Activated T-cell treated with anti-CD3 and anti-CD28 coated beads, Interleukin-2, amount 50 U/mL, for 72 hours (primary cell): ENCODE measurements around the gene IL13RA1. TPM values are rescaled to one million over a fixed set of nuclear protein-coding genes. Genes with fewer than 3 reads are reported as not detected.
"Not testable (repeated sequence)": the region's sequence is repeated elsewhere in the genome, so short reads cannot be mapped to it uniquely, and the experiment has no call there.

Source experiments
- ATAC-seq, 2 donors: fragments of 150-1000 bp; cut with Tn5 transposase; replicated peaks in 1 of 2; 2 replicates each; pipeline ENCODE4 v1.10.0; 2021; ENCODE audit warnings: moderate library complexity in 2 of 2, mild to moderate bottlenecking in 1 of 2
- DNase-seq, 2 donors: peaks; one replicate each; pipeline ENCODE4 v3.0.0; 2021 to 2022; ENCODE audit warnings: mixed read lengths in 1 of 2
- H3K27ac Mint-ChIP-seq: one replicate; pipeline ENCODE4 v1.8.0; 2022; ENCODE audit warnings: mild to moderate bottlenecking, moderate library complexity, mixed read lengths
- H3K27me3 Mint-ChIP-seq: one replicate; pipeline ENCODE4 v1.8.0; 2022; ENCODE audit warnings: low read depth, mixed read lengths
- H3K36me3 Mint-ChIP-seq, 2 donors: one replicate each; pipeline ENCODE4 v1.8.0; 2022; ENCODE audit warnings: mixed read lengths in 2 of 2, mild to moderate bottlenecking in 1 of 2; ENCODE audit not compliant: insufficient read depth in 2 of 2
- H3K4me1 Mint-ChIP-seq: one replicate; pipeline ENCODE4 v1.8.0; 2022; ENCODE audit warnings: low read depth, mixed read lengths
- H3K4me3 Mint-ChIP-seq, 2 donors: one replicate each; pipeline ENCODE4 v1.8.0; 2022; ENCODE audit warnings: mild to moderate bottlenecking in 2 of 2, mixed read lengths in 2 of 2, moderate library complexity in 2 of 2
- H3K9me3 Mint-ChIP-seq, 2 donors: one replicate each; pipeline ENCODE4 v1.8.0; 2022; ENCODE audit warnings: mixed read lengths in 2 of 2
- total RNA-seq, 2 donors: library from RNA; stranded (reverse); gene quantifications; one replicate each; pipeline ENCODE4 v1.2.3, GENCODE V29; 2022

IL13RA1 gene
- 1 to 10 TPM in 1 of 2 donors, under 1 TPM in 1; 0.36 to 1.1 TPM for total RNA-seq

- H3K36me3 Mint-ChIP-seq, result no peaks in the 10 kb centered on the region
- peak within 1 kb of the TSS; percentile 64 for H3K27ac Mint-ChIP-seq
- no peaks in the 10 kb centered on the region for H3K9me3 Mint-ChIP-seq
- H3K27me3 Mint-ChIP-seq, result peaks cover 65% of the 10 kb centered on the region
- H3K4me1 Mint-ChIP-seq, result peaks cover 4% of the 10 kb centered on the region
- DNase-seq, result peak; percentile 22 to 36
- ATAC-seq, result peak; percentile 69 to 81
- peak within 1 kb of the TSS; percentile 57 to 69 for H3K4me3 Mint-ChIP-seq
Measured at GRCh38 chrX:118726887-118727685, at the start of gene IL13RA1. IL13RA1 (plus strand) TSS chrX:118727606; CDS start chrX:118727639, 33 bp downstream.

- no peak overlapping the region for H3K27ac Mint-ChIP-seq
- H3K27me3 Mint-ChIP-seq, result no peaks in the 10 kb centered on the region
- ATAC-seq, result no peak
- no peaks in the 10 kb centered on the region for H3K9me3 Mint-ChIP-seq
- no peaks in the 10 kb centered on the region for H3K36me3 Mint-ChIP-seq
- H3K4me1 Mint-ChIP-seq, result no peaks in the 10 kb centered on the region
- no peak for DNase-seq
- H3K4me3 Mint-ChIP-seq, result no peak overlapping the region
Measured at GRCh38 chrX:118679290-118679689, 48.1 kb upstream of the IL13RA1 start.

- Mint-ChIP-seq H3K36me3 (no peaks in the 10 kb centered on the region), H3K27me3 (no peaks in the 10 kb centered on the region), H3K9me3 (no peaks in the 10 kb centered on the region), H3K4me3 (no peak overlapping the region), H3K4me1 (no peaks in the 10 kb centered on the region), H3K27ac (peak overlapping the region; percentile 17)
- DNase-seq (no peak), ATAC-seq (no peak)
Measured at GRCh38 chrX:118682258-118683014, 45.0 kb upstream of the IL13RA1 start.

DNA sequence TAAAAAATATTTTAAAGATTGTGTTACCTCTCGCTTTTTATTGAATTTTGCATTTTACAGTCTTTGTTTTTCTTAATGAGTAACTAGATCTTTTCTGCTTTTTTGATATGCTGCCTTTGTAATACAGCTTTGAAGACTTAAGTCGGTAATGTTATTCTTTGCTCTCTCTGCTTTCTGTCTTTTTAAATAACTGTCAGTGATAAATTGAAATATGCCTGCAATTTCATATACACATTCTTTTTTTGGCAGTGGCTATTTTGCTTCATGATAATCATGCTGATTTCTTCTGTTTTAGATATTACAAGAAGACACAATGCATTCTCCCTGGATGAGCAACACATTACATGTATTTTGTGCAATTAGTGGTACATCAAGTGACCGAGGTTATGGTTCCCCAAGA lies 42.0 kb upstream of the IL13RA1 start:
- no peak overlapping the region for H3K4me3 Mint-ChIP-seq
- DNase-seq (no peak), ATAC-seq (no peak)
- H3K4me1 Mint-ChIP-seq, result no peaks in the 10 kb centered on the region
- no peaks in the 10 kb centered on the region for H3K27me3 Mint-ChIP-seq
- no peaks in the 10 kb centered on the region for H3K9me3 Mint-ChIP-seq
- no peak overlapping the region for H3K27ac Mint-ChIP-seq
- H3K36me3 Mint-ChIP-seq, result peaks cover 0 to 3% of the 10 kb centered on the region in 2 donors

DNA sequence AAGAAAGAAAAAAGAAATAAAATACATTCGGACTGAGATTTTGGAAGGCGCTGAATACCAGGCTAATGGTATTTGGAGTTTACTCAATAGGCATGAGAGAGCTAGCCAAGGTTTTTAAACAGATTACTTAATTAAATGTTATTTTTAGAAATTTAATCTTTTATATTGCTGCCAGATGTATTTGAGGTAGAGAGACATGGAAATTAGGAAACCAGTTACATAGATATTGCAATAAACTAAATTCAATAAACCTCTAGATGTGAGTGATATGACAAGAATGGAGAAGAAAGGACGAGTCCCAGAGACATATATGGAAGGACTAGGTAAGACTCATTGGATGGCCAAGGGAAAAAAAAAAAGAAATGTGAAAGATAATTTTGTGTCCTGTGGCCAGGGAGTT lies 38.5 kb upstream of the IL13RA1 start:
- no peaks in the 10 kb centered on the region for H3K27me3 Mint-ChIP-seq
- H3K4me1 Mint-ChIP-seq, result no peaks in the 10 kb centered on the region
- no peak for ATAC-seq
- H3K4me3 Mint-ChIP-seq, result no peak overlapping the region
- H3K36me3 Mint-ChIP-seq, result peaks cover 0 to 3% of the 10 kb centered on the region in 2 donors
- no peaks in the 10 kb centered on the region for H3K9me3 Mint-ChIP-seq
- no peak for DNase-seq
- H3K27ac Mint-ChIP-seq, result no peak overlapping the region

- DNase-seq (no peak), ATAC-seq (no peak)
- H3K4me1 Mint-ChIP-seq, result no peaks in the 10 kb centered on the region
- no peaks in the 10 kb centered on the region for H3K9me3 Mint-ChIP-seq
- H3K36me3 Mint-ChIP-seq, result no peaks in the 10 kb centered on the region
- H3K27me3 Mint-ChIP-seq, result peaks cover 9% of the 10 kb centered on the region
- H3K4me3 Mint-ChIP-seq, result no peak overlapping the region
- no peak overlapping the region for H3K27ac Mint-ChIP-seq
Measured at GRCh38 chrX:118693843-118694242, 33.6 kb upstream of the IL13RA1 start.

- no peaks in the 10 kb centered on the region for H3K4me1 Mint-ChIP-seq
- DNase-seq, result no peak
- H3K36me3 Mint-ChIP-seq, result no peaks in the 10 kb centered on the region
- ATAC-seq, result no peak
- no peak overlapping the region for H3K27ac Mint-ChIP-seq
- H3K27me3 Mint-ChIP-seq, result peaks cover 9% of the 10 kb centered on the region
- H3K4me3 Mint-ChIP-seq, result no peak overlapping the region
- no peaks in the 10 kb centered on the region for H3K9me3 Mint-ChIP-seq
Measured at GRCh38 chrX:118694638-118695037, 32.8 kb upstream of the IL13RA1 start.

- Mint-ChIP-seq H3K9me3 (no peaks in the 10 kb centered on the region), H3K4me1 (no peaks in the 10 kb centered on the region), H3K36me3 (no peaks in the 10 kb centered on the region), H3K27me3 (peaks cover 9% of the 10 kb centered on the region), H3K4me3 (no peak overlapping the region), H3K27ac (no peak overlapping the region)
- ATAC-seq (no peak), DNase-seq (no peak)
Measured at GRCh38 chrX:118698516-118699170, 28.8 kb upstream of the IL13RA1 start.

GRCh38 chrX:118702741-118703140 lies 24.7 kb upstream of the IL13RA1 start:
- Mint-ChIP-seq H3K27ac (no peak overlapping the region), H3K27me3 (no peaks in the 10 kb centered on the region)

DNA sequence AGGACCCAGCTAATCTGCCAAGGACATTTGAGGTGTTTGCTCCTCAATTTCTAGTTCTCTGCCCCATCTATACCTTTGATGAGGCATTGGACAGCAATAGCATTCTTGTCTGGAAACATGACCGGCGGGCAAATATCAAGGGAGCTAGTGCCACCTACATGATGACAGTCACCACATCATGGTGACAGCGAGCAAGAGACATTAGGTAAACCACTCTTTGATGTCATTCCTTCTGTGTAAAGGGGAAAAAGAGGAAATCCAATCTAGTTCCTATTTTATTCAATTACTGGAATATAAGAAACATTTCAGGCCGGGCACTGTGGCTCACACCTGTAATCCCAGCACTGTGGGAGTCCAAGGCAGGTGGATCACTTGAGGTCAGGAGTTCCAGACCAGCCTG lies 20.7 kb upstream of the IL13RA1 start:
- H3K27ac Mint-ChIP-seq, result no peak overlapping the region
- H3K36me3 Mint-ChIP-seq, result no peaks in the 10 kb centered on the region
- no peaks in the 10 kb centered on the region for H3K4me1 Mint-ChIP-seq
- DNase-seq (no peak), ATAC-seq (no peak)
- no peaks in the 10 kb centered on the region for H3K27me3 Mint-ChIP-seq
- no peak overlapping the region for H3K4me3 Mint-ChIP-seq
- H3K9me3 Mint-ChIP-seq, result no peaks in the 10 kb centered on the region

More at GRCh38 chrX:118702741-118703140, 24.7 kb upstream of the IL13RA1 start:
- DNase-seq (no peak), ATAC-seq (peak; percentile 38 to 40)
- Mint-ChIP-seq H3K36me3 (no peaks in the 10 kb centered on the region), H3K4me1 (no peaks in the 10 kb centered on the region), H3K4me3 (no peak overlapping the region), H3K9me3 (no peaks in the 10 kb centered on the region)

DNA sequence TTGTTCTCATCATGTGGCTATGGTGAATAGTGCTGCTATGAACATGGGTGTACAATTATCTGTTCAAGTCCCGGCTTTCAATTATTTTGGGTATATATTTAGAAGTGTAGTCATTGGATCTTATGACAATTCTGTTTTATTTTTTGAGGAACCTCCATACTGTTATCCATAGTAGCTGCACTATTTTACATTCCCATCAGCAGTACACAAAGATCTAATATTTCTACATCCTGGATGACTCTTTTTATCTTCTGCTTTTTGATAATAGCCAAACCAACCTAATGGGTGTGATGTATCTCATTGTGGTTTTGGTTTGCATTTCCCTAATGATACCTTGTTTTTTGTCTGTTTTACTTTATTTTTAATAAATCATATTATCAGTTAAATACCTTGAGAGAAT lies 12.9 kb upstream of the IL13RA1 start:
- Mint-ChIP-seq H3K4me1 (no peaks in the 10 kb centered on the region), H3K36me3 (no peaks in the 10 kb centered on the region), H3K27ac (no peak overlapping the region), H3K9me3 (no peaks in the 10 kb centered on the region), H3K27me3 (peaks cover 7% of the 10 kb centered on the region), H3K4me3 (no peak overlapping the region)
- DNase-seq, result no peak
- ATAC-seq, result no peak

DNA sequence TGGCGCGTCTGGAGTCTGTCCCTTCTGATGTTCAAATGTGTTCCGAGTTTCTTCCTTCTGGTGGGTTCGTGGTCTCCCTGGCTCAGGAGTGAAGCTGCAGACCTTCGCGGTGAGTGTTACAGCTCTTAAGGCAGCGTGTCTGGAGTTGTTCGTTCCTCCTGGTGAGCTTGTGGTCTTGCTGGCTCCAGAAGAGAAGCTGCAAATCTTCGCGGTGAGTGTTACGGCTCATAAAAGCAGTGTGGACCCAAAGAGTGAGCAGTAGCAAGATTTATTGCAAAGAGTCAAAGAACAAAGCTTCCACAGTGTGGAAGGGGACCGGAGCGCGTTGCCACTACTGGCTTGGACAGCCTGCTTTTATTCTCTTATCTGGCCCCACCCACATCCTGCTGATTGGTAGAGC lies 11.5 kb upstream of the IL13RA1 start:
- not testable (repeated sequence) for H3K9me3 Mint-ChIP-seq, DNase-seq, H3K4me1 Mint-ChIP-seq, H3K27ac Mint-ChIP-seq, H3K36me3 Mint-ChIP-seq, H3K27me3 Mint-ChIP-seq, ATAC-seq
- H3K4me3 Mint-ChIP-seq, result peak overlapping the region in 1 of 2 donors; percentile 39

- not testable (repeated sequence) for H3K9me3 Mint-ChIP-seq
Measured at GRCh38 chrX:118716833-118717232, 10.6 kb upstream of the IL13RA1 start.

More at GRCh38 chrX:118716833-118717232, 10.6 kb upstream of the IL13RA1 start:
- not testable (repeated sequence) for ATAC-seq, H3K4me3 Mint-ChIP-seq, H3K4me1 Mint-ChIP-seq, H3K27me3 Mint-ChIP-seq, DNase-seq, H3K36me3 Mint-ChIP-seq, H3K27ac Mint-ChIP-seq
